Esophagus squamous epithelium (tissue), 4 donors: ENCODE measurements around the gene UGT8.

Experiments
- CTCF ChIP-seq, 6 experiments: fragments of 450-650 bp in 4 of 6; fragments of 200-600 bp in 2 of 6; sonication (generic) in 2 of 6; IDR thresholded peaks; one replicate each; pipeline ENCODE4 v1.5.1; 2016 to 2019; ENCODE audit warnings: antibody characterized with exemption in 6 of 6, mild to moderate bottlenecking in 4 of 6, moderate library complexity in 4 of 6
- POLR2A ChIP-seq, 4 donors: fragments of 450-650 bp; IDR thresholded peaks; one replicate each; pipeline ENCODE4 v1.6.1; 2017; ENCODE audit warnings: antibody characterized with exemption in 4 of 4, mild to moderate bottlenecking in 4 of 4, moderate library complexity in 3 of 4

- no peak for TF ChIP-seq CTCF (IDR thresholded peaks at IDR 0.05)
- TF ChIP-seq POLR2A (IDR thresholded peaks at IDR 0.05), result no peak
Measured at GRCh38 chr4:114663083-114663482, 64.5 kb downstream of the UGT8 start.
